CD4-positive, alpha-beta T cell treated with Interferon alpha-2 for 1 hour (primary cell): Measurements from ENCODE around the gene AP5B1.

Source experiments
- DNase-seq, 2 donors: peaks; one replicate each; pipeline ENCODE4 v3.0.0-alpha.2; 2020 to 2022

Gene AP5B1

GRCh38 chr11:65801153-65801987 is 20.6 kb upstream of the AP5B1 start:
- no peak for DNase-seq

- DNase-seq = no peak
These were observed 18.1 kb upstream of the AP5B1 start for GRCh38 chr11:65798882-65799281.

- no peak for DNase-seq
These were observed 16.9 kb upstream of the AP5B1 start for GRCh38 chr11:65797711-65798110.

- DNase-seq = no peak
These were observed 16.2 kb upstream of the AP5B1 start for GRCh38 chr11:65796726-65797601.

- DNase-seq = no peak
These were observed 14.1 kb upstream of the AP5B1 start for GRCh38 chr11:65794570-65795510.

- no peak for DNase-seq
These were observed 13.0 kb upstream of the AP5B1 start for GRCh38 chr11:65793625-65794400.

GRCh38 chr11:65793144-65793581 is 12.4 kb upstream of the AP5B1 start:
- DNase-seq = no peak

- no peak for DNase-seq
These were observed 11.7 kb upstream of the AP5B1 start for GRCh38 chr11:65792456-65792855.

GRCh38 chr11:65791719-65792213 is 11.0 kb upstream of the AP5B1 start:
- peak in 1 of 2 donors; percentile 71 for DNase-seq

GRCh38 chr11:65790902-65791650 is 10.3 kb upstream of the AP5B1 start:
- no peak for DNase-seq

- DNase-seq = no peak
These were observed 9.5 kb upstream of the AP5B1 start for GRCh38 chr11:65790104-65790901.

- DNase-seq = no peak
These were observed 8.7 kb upstream of the AP5B1 start for GRCh38 chr11:65789230-65790103.

GRCh38 chr11:65788821-65789220 is 8.0 kb upstream of the AP5B1 start:
- no peak for DNase-seq

GRCh38 chr11:65787649-65788622 is 7.2 kb upstream of the AP5B1 start:
- DNase-seq = no peak

GRCh38 chr11:65786786-65787636 is 6.2 kb upstream of the AP5B1 start, which contains the start of gene OVOL1:
Gene OVOL1 (plus strand): TSS chr11:65787063. CDS start chr11:65787374, 311 bp downstream.
- peak; percentile 33 to 59 for DNase-seq

- DNase-seq = peak in 1 of 2 donors; percentile 23
These were observed 5.4 kb upstream of the AP5B1 start for GRCh38 chr11:65786008-65786785.
